NCI-H187 treated with DMSO at 0.1 percent for 48 hours (cell line): ENCODE measurements around the gene DSCAML1.
"Not testable (repeated sequence)": the region's sequence is repeated elsewhere in the genome, so short reads cannot be mapped to it uniquely, and the experiment has no call there.

Source experiments
- DNase-seq: peaks from one replicate; lab custom pipeline; 2025; lab: John Stamatoyannopoulos, UW

Gene DSCAML1

DNA sequence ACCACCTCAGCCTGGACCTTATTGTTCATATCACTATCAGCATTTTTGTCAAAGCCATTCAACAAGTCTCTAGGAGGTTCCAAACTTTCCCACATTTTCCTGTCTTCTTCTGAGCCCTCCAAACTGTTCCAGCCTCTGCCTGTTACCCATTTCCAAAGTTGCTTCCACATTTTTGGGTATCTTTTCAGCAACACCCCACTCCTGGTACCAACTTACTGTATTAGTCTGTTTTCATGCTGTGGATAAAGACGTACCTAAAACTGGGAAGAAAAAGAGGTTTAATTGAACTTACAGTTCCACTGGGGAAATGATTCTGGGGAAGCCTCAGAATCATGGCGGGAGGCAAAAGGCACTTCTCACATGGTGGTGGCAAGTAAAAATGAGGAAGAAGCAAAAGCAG is 391.1 kb downstream of the DSCAML1 start:
- not testable (repeated sequence) for DNase-seq

DNA sequence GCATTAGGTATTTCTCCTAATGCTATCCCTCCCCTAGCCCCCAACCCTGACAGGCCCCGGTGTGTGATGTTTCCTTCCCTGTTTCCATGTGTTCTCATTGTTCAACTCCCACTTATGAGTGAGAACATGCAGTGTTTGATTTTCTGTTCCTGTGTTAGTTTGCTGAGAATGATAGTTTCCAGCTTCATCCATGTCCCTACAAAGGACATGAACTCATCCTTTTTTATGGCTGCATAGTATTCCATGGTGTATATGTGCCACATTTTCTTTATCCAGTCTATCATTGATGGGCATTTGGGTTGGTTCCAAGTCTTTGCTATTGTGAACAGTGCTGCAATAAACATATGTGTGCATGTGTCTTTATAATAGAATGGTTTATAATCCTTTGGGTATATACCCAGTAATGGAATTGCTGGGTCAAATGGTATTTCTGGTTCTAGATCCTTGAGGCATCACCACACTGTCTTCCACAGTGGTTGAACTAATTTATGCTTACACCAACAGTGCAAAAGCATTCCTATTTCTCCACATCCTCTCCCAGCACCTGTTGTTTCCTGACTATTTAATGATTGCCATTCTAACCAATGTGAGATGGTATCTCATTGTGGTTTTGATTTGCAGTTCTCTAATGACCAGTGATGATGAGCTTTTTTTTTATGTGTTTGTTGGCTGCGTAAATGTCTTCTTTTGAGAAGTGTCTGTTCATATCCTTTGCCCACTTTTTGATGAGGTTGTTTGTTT is 397.7 kb downstream of the DSCAML1 start:
- not testable (repeated sequence) for DNase-seq

DNA sequence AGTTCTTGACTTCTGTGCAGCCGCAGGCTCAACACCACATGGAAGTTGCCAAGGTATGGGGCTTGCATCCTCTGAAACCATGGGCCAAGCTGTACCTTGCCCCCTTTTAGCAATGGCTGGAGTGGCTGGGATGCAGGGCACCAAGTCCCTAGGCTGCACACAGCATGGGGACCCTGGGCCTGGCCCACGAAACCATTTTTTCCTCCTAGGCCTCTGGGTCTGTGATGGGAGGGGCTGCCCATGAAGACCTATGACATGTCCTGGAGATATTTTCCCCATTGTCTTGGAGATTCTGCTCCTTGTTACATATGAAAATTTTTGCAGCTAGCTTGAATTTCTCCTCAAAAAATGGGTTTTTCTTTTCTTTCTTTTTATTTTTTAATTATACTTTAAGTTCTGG is 398.4 kb downstream of the DSCAML1 start:
- not testable (repeated sequence) for DNase-seq

DNA sequence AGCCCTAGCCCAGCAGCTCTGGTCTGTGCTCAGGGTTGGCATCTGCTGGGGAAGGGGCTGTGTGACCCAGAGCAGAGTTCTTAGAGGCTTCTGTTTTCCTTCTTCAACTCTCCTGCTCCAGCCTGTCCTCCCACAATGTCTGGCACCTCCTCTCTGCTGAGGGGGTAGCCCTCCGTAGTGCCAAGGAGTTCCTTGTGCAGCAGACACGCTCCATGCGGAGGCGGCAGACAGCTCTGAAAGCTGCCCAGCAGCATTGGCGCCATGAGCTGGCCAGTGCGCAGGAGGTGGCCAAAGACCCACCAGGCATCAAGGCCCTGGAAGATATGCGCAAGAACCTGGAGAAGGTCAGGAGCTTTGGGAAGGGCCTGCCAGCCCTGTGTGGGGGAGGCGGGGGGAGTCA is 400.0 kb downstream of the DSCAML1 start:
- DNase-seq = no peak

DNA sequence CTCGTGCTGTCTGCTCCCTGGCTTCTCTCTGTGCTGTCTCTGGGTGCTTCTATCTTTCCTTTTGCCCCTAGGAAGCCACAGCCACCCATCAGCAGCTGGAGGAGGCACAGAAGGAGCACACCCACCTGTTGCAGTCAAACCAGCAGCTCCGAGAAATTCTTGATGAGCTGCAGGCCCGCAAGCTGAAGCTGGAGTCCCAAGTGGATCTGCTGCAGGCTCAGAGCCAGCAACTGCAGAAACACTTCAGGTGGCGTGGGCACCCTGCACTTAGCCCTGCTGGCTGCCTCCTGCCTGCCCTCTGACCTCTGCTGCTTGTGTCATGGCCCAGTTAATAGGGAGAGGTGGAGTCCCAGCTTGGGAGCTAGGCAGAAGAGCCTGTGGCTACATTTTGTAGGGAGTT is 401.5 kb downstream of the DSCAML1 start:
- DNase-seq = no peak

DNA sequence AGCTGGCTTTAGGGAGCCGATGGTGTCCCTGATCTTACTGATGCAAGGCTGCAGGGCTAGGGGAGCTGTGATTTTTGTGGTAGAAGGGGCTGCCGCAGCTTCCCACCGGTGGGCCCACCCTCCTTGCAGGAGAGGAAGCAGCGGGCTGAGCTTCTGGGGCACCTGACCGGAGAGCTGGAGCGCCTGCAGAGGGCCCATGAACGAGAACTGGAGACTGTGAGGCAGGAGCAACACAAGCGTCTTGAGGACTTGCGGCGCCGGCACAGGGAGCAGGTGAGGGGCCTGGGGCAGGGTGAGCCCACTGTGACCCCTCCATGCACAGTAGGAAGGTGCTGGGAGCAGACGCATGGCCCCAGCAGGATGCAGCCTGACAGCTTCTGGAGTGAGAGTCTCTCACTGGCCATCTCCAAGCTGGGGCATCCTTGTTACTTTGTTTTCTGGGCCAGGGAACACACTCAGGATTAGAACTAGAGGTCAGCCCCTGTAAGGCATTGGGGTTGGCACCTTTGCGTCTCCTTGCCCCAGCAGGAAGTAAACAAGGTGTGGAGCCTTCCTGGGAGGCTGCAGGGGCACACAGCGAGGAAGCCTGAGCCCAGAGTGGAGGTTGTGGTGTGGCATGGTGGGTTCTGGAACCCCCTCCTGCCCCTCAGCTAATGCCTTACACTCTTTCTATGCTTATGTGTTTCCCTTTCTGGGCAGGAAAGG is 402.6 kb downstream of the DSCAML1 start:
- no peak for DNase-seq

DNA sequence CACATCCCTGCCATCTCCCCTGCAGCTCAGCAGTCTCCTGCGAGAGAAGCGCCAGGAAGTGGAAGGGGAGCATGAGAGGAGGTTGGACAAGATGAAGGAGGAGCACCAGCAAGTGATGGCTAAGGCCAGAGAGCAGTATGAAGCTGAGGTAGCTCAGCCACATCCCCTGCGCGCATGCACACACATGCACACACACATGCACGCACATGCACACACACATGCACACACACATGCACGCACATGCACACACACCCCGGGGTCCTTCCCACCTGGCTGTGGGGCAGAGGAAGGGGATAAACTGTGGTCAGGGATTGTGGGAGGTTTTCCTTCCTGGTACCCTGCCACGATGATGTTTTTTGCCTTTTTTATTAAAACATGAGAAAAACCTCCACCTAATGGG is 404.0 kb downstream of the DSCAML1 start:
- DNase-seq = no peak

DNA sequence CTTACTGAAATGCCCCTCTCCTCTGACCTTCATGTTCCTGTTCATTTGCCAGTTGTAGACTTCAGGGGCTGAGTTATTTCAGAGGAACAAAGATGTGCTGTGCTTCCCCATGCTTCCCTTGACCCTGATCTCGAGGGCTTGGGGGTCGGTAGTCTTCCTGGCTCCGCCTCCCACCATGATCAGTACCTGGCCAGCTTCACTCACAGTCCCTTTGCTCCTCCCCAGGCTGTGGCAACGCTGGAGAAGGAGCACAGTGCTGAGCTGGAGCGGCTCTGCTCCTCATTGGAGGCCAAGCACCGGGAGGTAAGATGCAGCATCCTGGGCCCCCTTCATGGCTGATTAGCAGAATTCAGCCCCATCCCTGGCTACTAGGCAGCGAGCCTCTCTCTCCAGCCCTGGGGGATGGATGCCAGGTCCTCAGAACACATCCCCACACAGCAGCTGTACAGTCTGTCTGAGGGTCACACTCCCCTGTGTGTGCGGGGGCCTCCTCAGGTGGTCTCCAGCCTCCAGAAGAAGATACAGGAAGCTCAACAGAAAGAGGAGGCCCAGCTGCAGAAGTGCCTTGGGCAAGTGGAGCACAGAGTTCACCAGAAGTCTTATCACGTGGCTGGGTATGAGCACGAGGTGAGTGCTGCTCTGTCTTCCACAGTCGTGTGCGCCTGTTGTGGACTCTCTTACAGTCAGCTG is 404.9 kb downstream of the DSCAML1 start:
- DNase-seq = no peak

DNA sequence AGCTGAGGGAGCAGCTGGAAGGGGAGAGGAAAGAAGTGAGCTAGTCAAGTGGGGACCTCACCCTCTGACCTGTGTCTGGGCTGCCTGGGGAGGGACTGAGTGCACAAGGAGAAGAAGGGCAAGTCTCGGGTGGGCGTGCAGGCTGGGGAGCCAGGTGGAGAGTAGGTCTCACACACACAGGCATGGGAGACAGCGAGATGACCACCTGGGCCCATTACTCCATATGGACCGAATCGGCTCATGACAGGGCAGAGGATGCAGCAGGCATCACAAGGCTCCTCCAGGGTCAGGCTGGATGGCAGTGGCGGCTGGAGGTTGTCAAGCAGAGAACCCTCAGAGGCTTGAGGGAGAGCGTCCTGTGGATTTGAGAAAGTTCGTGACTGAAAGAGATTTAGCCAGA is 405.8 kb downstream of the DSCAML1 start:
- no peak for DNase-seq

DNA sequence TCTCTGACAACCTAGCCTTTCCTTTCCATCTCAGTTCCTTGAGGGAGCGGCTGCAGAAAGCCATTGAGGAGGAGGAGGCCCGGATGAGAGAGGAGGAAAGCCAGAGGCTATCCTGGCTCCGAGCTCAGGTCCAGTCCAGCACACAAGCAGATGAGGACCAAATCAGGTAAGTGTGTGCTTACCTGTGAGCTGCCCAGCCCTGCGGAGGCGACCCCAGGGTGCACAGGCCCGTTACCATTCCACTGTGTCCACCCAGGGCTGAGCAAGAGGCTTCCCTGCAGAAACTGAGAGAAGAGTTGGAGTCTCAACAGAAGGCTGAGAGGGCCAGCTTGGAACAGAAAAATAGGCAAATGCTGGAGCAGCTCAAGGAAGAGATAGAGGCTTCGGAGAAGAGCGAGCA is 406.3 kb downstream of the DSCAML1 start:
- no peak for DNase-seq

DNA sequence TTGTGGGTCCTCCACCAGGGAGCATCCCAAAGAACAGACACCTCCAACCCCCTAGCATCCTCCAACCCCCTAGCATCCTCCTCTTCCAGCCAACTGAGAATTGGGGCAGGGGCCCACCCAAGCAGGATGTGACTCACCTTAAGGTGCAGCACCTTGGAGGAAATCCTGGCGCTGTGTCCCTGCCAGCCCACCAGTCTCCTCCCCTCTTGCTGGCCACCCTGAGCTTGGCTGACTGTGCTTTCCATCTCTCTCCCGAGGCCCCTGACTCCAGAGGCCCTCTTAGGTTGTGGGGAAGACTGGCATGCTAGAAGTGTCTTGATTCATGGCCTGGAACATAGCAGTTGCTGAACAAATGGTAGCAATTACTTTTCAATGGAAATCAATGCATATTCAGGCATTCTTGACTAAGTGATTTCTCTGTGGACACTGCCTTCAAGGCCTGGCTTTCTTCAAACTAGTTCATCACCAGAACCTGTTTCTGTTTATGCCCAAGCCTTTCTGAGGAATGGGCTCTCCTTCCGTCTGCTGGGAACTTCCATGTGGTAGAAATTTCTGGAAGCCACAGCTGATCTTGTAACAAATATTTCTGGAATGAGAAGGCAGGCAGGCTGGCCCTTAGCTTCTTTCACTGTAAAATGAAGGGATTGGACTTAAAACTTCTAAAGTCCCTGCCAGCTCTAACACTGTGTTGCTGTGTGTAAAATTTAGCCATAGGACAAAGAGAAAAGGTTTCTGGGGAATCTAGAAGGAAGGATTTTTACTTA is 408.8 kb downstream of the DSCAML1 start:
- DNase-seq = no peak

DNA sequence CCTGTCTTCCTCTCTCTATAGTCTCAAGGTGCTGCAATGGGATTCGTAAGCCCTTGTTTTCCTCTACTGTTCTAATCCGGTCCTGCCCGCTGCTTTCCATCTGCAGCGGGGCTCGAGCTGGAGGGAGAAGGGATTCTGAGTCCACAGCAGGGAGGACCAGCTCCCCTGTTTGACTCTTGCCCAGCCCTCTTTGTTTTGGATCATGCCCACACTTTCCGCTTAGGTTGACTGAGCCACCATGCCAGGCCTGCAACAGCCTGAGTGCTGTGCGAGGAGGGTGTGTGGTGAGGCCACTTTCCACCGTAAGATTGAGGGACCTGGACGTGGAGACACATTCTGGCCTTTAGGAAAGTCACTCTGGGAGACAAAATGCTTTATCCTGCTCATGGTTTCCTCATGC is 411.1 kb downstream of the DSCAML1 start:
- no peak for DNase-seq

DNA sequence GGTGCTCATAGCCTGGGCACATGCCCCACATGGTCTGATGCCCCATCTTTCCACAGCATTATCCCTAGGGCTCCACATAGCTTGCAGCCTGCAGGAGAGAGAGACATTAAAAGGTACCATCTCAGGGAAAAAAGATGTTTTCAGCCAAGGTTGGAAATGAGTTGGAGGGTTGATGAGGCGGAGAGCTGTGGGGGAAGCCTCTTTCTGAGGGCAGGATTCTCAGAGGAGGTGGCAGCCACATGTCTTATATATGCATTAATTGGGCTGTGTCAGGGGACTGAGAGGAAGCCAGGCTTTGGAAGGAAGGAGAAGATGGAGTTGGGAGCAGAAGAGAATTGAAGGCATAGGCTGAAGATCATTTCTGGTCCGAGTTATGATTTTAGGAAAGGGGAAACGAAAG is 411.5 kb downstream of the DSCAML1 start:
- no peak for DNase-seq

DNA sequence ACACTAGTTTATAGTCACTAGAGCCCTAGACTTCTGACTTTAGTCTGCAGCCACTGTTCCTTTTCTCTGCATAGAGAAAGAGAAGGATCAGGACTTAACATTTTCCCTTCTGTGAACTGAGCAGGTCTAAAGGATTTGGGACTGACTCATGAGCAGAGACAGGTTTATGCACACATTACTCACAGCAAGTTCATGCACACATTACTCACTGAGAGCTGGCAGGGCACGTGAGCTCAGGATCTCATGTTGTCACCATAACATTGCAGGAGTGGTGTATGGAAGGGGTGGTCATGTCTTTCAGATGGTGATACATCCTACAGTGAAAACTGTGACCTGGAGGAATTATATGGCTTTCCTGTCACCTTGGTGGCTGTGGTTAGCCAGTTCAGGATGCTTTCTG is 413.0 kb downstream of the DSCAML1 start:
- no peak for DNase-seq

DNA sequence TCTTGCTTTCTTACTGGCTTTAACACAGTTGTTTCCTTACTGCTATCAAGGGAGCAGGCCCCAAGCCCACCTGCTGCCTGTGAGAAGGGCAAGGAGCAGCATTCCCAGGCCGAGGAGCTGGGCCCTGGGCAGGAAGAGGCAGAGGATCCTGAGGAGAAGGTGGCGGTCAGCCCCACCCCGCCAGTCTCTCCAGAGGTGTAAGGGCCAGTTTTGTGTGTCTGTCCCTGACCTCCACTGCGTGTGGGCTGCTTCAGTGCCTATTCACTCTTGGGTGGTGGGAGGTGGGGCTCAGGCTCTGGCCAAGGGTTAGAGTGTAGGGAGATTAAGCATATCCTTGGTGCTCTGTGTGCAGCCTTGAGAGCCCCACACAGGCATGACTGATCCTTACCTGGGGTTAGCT is 414.3 kb downstream of the DSCAML1 start:
- no peak for DNase-seq

DNA sequence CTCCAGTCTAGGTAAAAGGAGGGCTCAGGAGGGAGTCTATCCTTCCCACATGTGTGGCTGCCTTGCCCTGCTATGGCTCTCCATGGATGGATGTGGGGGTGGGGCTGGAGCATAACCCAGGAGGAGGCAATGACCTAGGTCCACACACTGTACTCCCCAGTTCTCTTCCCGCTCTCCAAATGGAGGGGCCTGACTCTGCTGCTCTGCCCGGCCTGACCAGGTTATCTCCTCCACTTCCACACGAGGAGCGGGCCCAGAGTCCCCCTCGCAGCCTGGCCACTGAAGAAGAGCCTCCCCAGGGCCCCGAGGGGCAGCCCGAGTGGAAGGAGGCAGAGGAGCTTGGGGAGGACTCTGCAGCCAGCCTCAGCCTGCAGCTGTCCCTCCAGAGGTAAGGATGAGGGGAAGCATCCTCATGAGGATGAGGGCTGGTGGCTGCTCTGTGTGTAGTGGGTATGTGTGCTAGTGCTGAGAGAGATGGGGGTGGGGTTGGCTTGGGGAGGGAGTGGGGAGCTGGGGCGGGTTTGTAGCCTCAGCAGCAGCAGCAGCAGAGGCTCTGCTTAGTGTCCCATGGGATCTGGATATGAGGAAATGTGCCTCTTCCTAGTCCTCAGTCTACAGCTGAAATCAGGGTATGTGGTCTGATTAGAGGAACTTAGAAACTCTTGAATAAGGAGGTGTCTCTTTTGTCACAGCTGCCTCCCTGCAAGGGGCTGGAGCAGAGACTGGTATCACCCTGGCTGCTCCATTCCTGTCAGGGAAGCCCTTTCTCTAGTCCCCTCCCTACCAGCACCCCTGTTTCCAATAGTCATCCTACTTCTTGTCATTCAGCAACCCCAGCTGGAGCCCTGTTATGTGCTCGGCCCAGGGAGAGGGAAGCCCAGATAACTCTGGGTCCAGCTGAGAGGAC is 415.3 kb downstream of the DSCAML1 start:
- DNase-seq = no peak

DNA sequence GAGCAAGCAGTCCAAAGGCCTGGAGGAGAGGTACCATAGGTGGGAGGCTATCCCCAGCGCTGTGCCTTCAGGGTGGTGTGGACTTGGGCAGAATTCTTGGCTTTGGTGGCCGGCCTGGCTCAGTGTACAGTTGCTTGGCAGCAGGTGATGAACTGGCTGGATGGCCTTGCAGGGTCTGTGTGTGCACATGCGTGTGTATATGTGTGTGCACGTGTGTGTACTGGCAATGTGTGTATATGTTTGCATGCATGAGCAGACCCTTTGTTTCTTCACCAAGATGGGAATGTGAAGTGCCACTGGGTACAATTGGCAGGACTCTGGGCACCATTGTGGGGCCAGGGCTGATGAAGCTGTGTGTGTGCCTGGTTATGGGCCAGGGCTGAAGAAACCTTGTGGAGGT is 416.3 kb downstream of the DSCAML1 start:
- DNase-seq = no peak

DNA sequence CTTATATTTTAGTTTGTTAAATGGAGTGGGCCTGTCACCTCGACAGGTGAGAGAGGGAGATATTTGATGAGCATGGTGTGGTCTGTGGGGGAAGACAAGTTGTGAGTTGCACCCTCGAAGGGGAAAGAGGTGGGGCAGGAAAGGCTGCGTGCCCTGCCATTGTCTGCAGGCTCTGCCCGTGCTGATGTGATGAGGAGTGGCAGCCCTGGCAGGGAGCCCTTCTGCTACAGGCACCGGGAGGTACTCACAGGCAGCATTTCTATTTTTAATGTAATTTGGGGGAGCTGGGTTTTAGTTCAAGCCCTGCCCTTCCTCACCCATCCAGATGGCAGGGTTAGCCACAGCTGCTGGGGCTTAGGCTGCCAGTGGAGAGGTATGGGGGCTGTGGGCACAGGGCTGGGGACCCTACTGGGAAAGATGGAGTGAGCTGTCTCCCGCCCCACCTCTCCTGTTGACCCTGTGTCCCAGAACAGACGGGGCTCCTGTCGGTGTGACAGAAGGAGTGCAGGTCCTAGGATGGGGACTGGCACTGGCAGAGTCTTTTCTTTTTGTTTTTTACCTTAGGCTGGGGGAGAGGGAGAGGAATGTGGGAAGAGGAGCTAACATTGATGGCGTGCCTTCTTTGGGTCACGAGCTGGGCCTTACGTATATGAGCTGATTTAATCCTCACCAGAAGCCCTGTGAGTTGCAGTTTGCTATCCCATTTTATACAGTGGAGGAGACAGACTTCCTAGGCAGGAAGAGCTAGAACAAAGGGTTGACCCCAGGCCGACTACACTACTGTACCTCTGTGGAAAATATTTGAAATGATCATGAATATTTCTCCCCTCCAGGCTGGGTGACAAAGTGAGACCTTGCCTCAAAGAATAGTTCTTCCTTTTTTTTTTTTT is 417.8 kb downstream of the DSCAML1 start:
- DNase-seq = no peak
